ENCODE results near the gene TRIM62.

- TF ChIP-seq POLR2A (IDR thresholded peaks at IDR 0.05; ENCODE audit: low read length) (no peak), GATA1 (IDR thresholded peaks at IDR 0.05; ENCODE audit: low read depth, low read length) (no peak)
These were observed 55.3 kb downstream of the TRIM62 start for GRCh38 chr1:33126411-33127000.
